Upper lobe of right lung (tissue), 1 donor: ENCODE results near the gene MTRFR. TPM values are rescaled to one million over a fixed set of nuclear protein-coding genes. Genes with fewer than 3 reads are reported as not detected.
A peak's percentile ranks its signal among the peaks of the same experiment; 100 is the strongest.

ENCODE experiments used
- ATAC-seq: fragments of 200-7000 bp; cut with Tn5 transposase; one replicate; pipeline ENCODE4 v1.9.1; 2020; ENCODE audit warnings: mild to moderate bottlenecking, moderate library complexity
- DNase-seq: peaks from one replicate; pipeline ENCODE4 v3.0.0-alpha.2; 2020
- H3K27ac ChIP-seq: fragments of 200-600 bp; one replicate; pipeline ENCODE4 v1.8.0; 2022
- H3K27me3 ChIP-seq: fragments of 200-600 bp; one replicate; pipeline ENCODE4 v1.8.0; 2022; ENCODE audit warnings: mild to moderate bottlenecking
- H3K36me3 ChIP-seq: fragments of 200-600 bp; one replicate; pipeline ENCODE4 v1.8.0; 2022
- H3K4me1 ChIP-seq: fragments of 200-600 bp; one replicate; pipeline ENCODE4 v1.8.0; 2022
- H3K4me3 ChIP-seq: fragments of 200-600 bp; one replicate; pipeline ENCODE4 v1.8.0; 2022; ENCODE audit warnings: mild to moderate bottlenecking
- H3K9me3 ChIP-seq: fragments of 200-600 bp; one replicate; pipeline ENCODE4 v1.8.0; 2022
- intact Hi-C: fragments of 100-400 bp; cut with DNase I; formaldehyde crosslinking; loops from one replicate; pipeline ENCODE4 v1.11.0; 2022
- total RNA-seq: library from RNA; stranded (reverse); fragmentation: NEBNext Ultra II Directional; extraction: Animal tissue kit (Norgen Biotek cat#: 25700); gene quantifications from one replicate; pipeline ENCODE4 v1.2.1, GENCODE V29; 2021
- TF ChIP-seq, protein P1 (sequence below): fragments of 200-600 bp; IDR thresholded peaks from one replicate; pipeline ENCODE4 v1.8.0; 2022; ENCODE audit warnings: antibody characterized with exemption
- donor health status: DM: no; HTN: yes; CAD: no; lungs with severe emphysema.

Gene MTRFR
- total RNA-seq, 1 donor from 2014 or later, result 13.3 TPM

DNA sequence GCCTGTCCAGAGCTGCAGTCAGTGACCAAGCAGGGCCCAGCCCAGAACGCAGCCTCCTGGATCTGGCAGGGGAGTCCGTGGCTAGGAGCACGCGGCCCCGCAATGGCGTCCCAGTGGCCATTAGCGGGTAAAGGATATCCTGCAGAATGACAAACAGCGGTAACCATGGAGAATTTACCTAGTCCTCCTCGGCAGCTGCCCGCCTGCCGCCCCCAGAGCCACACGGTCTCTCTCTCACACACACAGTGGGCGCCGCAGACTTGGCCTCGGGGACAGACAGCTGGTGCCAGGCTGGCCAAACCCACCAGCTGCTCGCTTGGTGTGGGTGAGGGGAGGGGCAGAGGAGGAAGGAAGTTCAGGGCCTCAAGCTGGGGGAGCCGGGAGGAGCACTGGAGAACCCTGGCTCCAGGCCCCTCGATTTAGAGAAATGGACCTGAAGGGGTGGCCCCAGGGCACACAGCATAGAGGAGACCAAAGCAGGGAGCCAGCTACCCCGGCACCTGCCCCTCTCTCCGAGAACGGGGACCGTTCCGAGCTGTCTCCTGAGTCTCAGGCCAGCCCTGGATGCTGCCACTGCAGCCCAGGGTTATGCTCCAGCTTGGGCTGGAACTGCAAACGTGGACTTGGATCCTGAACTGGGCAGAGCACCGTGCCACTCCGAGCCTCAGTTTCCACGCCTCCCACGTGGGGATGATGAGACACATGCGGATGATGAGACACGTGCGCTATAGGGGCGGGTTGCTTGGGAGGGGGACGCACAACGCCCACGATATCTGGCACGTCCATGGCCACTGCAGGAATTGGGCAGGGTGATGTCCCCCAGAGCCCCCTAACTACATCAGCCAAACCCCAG lies 35.0 kb downstream of the MTRFR start:
- peaks cover 33% of the 10 kb centered on the region for H3K4me1 ChIP-seq
- H3K27me3 ChIP-seq, result no peaks in the 10 kb centered on the region
- H3K27ac ChIP-seq, result peak overlapping the region; percentile 78
- DNase-seq (peak; percentile 70), ATAC-seq (peak; percentile 7)
- H3K36me3 ChIP-seq, result peaks cover 18% of the 10 kb centered on the region
- H3K9me3 ChIP-seq, result no peaks in the 10 kb centered on the region
- TF ChIP-seq, protein P1, sequence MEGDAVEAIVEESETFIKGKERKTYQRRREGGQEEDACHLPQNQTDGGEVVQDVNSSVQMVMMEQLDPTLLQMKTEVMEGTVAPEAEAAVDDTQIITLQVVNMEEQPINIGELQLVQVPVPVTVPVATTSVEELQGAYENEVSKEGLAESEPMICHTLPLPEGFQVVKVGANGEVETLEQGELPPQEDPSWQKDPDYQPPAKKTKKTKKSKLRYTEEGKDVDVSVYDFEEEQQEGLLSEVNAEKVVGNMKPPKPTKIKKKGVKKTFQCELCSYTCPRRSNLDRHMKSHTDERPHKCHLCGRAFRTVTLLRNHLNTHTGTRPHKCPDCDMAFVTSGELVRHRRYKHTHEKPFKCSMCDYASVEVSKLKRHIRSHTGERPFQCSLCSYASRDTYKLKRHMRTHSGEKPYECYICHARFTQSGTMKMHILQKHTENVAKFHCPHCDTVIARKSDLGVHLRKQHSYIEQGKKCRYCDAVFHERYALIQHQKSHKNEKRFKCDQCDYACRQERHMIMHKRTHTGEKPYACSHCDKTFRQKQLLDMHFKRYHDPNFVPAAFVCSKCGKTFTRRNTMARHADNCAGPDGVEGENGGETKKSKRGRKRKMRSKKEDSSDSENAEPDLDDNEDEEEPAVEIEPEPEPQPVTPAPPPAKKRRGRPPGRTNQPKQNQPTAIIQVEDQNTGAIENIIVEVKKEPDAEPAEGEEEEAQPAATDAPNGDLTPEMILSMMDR, result no peak
- intact Hi-C loops, result no loop called here
- H3K4me3 ChIP-seq, result no peak overlapping the region

DNA sequence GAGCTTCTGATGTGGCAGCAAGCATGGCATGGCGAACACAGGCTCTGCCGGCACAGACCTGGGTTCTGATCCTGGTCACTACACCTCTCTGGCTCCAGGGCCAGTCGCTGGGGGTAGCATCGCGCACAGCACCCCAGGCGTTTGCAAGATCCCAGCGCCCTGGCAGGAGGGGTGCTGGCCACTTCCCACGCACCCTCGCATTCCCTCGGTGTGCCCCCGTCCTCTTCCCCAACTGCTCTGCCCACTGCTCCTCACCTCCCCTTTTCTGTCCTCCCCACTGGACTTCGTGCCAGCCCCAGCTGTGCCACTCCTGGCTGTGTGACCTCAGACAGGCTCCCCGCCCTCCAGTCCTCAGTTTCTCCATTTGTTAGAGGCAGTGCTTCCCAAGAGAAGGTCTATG lies 35.6 kb downstream of the MTRFR start:
- intact Hi-C loops, result no loop called here
- Histone ChIP-seq H3K4me3 (no peak overlapping the region), H3K27me3 (no peaks in the 10 kb centered on the region), H3K4me1 (peaks cover 33% of the 10 kb centered on the region), H3K9me3 (no peaks in the 10 kb centered on the region), H3K36me3 (peaks cover 12% of the 10 kb centered on the region), H3K27ac (peak overlapping the region; percentile 78)
- DNase-seq (no peak), ATAC-seq (no peak)
- TF ChIP-seq, protein P1, result no peak

DNA sequence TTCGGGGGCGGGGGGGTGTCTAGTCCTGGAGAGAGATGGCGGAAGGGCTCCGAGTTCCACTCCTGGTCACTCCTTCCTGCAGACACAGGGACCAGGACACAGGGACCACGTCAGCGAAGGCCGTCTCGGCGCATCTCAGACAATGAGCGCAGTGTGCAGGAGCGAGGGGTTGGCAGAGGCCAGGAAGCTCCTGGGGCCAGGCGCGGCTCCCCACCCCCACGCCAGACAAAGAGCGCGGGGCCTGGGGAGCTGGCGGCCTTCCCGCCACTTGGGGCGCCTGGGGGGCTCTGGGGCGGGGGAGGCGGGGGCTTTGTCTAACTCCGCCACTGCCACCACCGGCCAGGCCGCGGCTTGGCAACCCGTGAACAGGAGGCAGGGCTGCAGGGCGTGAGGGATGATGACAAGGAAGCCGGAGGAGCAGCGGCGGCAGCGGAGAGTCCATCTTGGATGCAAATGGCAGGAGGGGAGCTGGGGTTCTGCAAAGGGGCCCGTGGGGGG lies 36.2 kb downstream of the MTRFR start:
- peak overlapping the region; percentile 69 for H3K4me3 ChIP-seq
- H3K27me3 ChIP-seq, result no peaks in the 10 kb centered on the region
- H3K9me3 ChIP-seq, result no peaks in the 10 kb centered on the region
- intact Hi-C loops, result no loop called here
- H3K4me1 ChIP-seq, result peaks cover 33% of the 10 kb centered on the region
- DNase-seq (peak; percentile 79), ATAC-seq (peak; percentile 34)
- H3K36me3 ChIP-seq, result peaks cover 9% of the 10 kb centered on the region
- H3K27ac ChIP-seq, result peak overlapping the region; percentile 78
- TF ChIP-seq, protein P1, result peak; percentile 18

DNA sequence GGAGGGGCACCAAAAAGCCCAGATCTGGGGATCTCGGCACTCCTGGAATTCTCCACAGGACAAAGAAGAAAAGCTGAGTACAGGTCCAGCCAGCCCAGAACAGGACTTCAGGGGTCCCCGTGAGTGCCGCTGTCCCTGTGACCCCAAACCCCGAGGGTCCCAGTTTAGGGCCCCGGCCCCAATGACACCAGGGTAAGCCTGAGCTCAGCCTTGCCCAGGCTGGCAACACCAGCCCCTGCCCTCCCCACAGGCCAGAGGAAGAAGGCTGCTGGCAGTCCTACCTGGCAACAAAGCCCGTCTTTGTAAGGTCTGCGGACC lies 36.6 kb downstream of the MTRFR start:
- DNase-seq (no peak), ATAC-seq (peak; percentile 1)
- TF ChIP-seq, protein P1, result no peak
- H3K36me3 ChIP-seq, result peaks cover 4% of the 10 kb centered on the region
- peak overlapping the region; percentile 78 for H3K27ac ChIP-seq
- peak overlapping the region; percentile 69 for H3K4me3 ChIP-seq
- intact Hi-C loops, result no loop called here
- H3K9me3 ChIP-seq, result no peaks in the 10 kb centered on the region
- H3K27me3 ChIP-seq, result no peaks in the 10 kb centered on the region
- H3K4me1 ChIP-seq, result peaks cover 33% of the 10 kb centered on the region

DNA sequence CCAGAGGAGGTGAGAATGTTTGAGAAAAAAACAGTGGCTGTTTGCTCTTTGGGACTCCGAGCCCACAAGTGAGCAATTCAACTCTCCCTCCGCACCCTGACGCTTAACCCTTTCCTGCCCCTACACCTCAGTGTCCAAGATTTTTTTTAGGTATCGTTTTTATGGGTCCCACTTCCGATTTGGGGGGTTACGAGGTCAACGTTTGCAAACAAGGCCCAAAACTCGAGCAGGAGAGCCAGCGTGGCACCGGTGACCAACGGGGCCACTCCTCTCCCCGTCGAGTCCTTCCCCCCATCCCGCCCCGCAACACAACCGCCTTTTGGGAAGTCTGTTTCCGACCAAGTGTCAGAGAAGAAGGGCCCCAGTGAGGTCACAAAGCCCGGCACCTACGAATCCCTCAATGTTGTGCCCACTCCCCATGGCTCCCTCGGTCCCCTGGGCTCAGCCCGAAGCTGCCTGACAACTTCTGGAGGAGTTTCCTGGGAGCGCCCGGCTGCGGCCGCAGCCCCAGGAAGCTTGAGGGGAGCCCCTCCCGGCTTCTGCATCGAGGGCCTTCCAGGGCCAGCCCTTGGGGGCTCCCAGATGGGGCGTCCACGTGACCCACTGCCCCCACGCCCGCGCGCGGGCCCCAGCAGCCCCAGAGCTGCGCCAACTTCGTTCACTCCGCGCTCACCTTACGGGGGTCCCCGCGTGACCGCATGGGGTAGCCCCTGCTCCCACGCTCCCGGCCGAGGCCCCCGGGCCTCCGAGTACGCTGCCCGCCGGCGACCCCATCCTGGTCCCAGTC lies 37.2 kb downstream of the MTRFR start:
- Histone ChIP-seq H3K27me3 (no peaks in the 10 kb centered on the region), H3K9me3 (no peaks in the 10 kb centered on the region), H3K4me1 (peaks cover 33% of the 10 kb centered on the region), H3K27ac (peak overlapping the region; percentile 78), H3K36me3 (no peaks in the 10 kb centered on the region), H3K4me3 (peak overlapping the region; percentile 69)
- ATAC-seq (no peak), DNase-seq (peak; percentile 72)
- TF ChIP-seq, protein P1, result no peak
- intact Hi-C loops, result no loop called here
